GM11168 (cell line): Measurements from ENCODE around the gene FEM1C.

ENCODE experiments used
- in situ Hi-C: fragments of 300-500 bp; cut with MboI; formaldehyde crosslinking; loops from one replicate; pipeline ENCODE4 v1.12.0; 2022; ENCODE audit warnings: low sequenced_read_pairs; ENCODE audit not compliant: unreplicated experiment

FEM1C gene

GRCh38 chr5:115526604-115527003, 18.0 kb downstream of the FEM1C start:
- in situ Hi-C loops: no loop called here

- in situ Hi-C loops: no loop called here
Measured at GRCh38 chr5:115524199-115524847, 20.3 kb downstream of the FEM1C start.

GRCh38 chr5:115522832-115523403, 21.7 kb downstream of the FEM1C start:
- in situ Hi-C loops: no loop called here

- in situ Hi-C loops: no loop called here
Measured at GRCh38 chr5:115520191-115520590, 24.4 kb downstream of the FEM1C start.

GRCh38 chr5:115516372-115516771, 28.2 kb downstream of the FEM1C start:
- in situ Hi-C loops: no loop called here

- in situ Hi-C loops: no loop called here
Measured at GRCh38 chr5:115514220-115514619, 30.4 kb downstream of the FEM1C start.

- in situ Hi-C loops: no loop called here
Measured at GRCh38 chr5:115511632-115512031, 32.9 kb downstream of the FEM1C start.

- in situ Hi-C loops: no loop called here
Measured at GRCh38 chr5:115510145-115510645, 34.4 kb downstream of the FEM1C start.

- in situ Hi-C loops: no loop called here
Measured at GRCh38 chr5:115509547-115509946, 35.0 kb downstream of the FEM1C start.

- in situ Hi-C loops: no loop called here
Measured at GRCh38 chr5:115507681-115508080, 36.9 kb downstream of the FEM1C start.

- in situ Hi-C loops: no loop called here
Measured at GRCh38 chr5:115503420-115503819, 41.2 kb downstream of the FEM1C start.

GRCh38 chr5:115501464-115502210, 42.9 kb downstream of the FEM1C start:
- in situ Hi-C loops: no loop called here

GRCh38 chr5:115500225-115500624, 44.4 kb downstream of the FEM1C start:
- in situ Hi-C loops: no loop called here

- in situ Hi-C loops: no loop called here
Measured at GRCh38 chr5:115496936-115497576, 47.5 kb downstream of the FEM1C start.

- in situ Hi-C loops: no loop called here
Measured at GRCh38 chr5:115494570-115495289, 49.8 kb downstream of the FEM1C start.

- in situ Hi-C loops: no loop called here
Measured at GRCh38 chr5:115490596-115490995, 54.0 kb downstream of the FEM1C start.

GRCh38 chr5:115489733-115490132, 54.8 kb downstream of the FEM1C start:
- in situ Hi-C loops: no loop called here

GRCh38 chr5:115487756-115488155, 56.8 kb downstream of the FEM1C start:
- in situ Hi-C loops: no loop called here

- in situ Hi-C loops: no loop called here
Measured at GRCh38 chr5:115487168-115487567, 57.4 kb downstream of the FEM1C start.

GRCh38 chr5:115486728-115487127, 57.8 kb downstream of the FEM1C start:
- in situ Hi-C loops: no loop called here
